KBM-7 (cell line): ENCODE measurements around the gene TBC1D9.
A peak's percentile ranks its signal among the peaks of the same experiment; 100 is the strongest.

ENCODE experiments used
- DNase-seq: peaks from one replicate; pipeline ENCODE4 v3.0.0-alpha.2; 2015
- in situ Hi-C: fragments of 300-500 bp; cut with MboI; formaldehyde crosslinking; loops from 2 replicates; pipeline ENCODE4 v1.14.3; 2020; ENCODE audit warnings: low sequenced_read_pairs, low pct_unique_long_range_greater_than_20kb, mixed read lengths

TBC1D9 gene

DNA sequence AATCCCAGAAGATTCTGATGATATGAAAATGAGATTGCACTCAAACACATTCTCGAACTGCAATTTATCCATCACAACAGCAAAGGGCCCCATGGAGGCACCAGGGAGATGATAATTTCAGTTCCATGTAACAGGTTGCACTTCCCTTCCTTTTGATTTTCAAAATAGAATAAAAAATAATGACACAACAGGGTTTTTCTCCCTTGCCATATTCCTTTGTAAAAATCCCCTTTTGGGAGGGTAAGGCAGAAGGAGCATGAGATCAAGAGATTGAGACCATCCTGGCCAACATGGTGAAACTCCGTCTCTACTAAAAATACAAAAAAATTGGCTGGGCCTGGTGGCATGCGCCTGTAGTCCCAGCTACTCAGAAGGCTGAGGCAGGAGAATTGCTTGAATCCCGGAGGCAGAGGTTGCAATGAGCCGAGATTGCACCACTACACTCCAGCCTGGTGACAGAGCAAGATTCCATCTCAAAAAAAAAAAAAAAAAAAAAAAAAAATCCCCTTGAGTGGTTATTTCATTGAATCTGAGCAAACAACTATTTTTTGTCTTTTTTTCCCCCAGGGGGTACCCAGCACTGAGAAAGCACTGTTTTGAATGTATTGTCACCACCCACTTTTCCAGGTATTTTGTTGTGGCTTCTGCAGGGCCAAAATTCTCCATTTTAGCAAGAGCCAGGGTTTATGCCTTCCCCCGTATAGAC lies 26.7 kb downstream of the TBC1D9 start:
- in situ Hi-C loops: no loop called here
- DNase-seq: no peak

DNA sequence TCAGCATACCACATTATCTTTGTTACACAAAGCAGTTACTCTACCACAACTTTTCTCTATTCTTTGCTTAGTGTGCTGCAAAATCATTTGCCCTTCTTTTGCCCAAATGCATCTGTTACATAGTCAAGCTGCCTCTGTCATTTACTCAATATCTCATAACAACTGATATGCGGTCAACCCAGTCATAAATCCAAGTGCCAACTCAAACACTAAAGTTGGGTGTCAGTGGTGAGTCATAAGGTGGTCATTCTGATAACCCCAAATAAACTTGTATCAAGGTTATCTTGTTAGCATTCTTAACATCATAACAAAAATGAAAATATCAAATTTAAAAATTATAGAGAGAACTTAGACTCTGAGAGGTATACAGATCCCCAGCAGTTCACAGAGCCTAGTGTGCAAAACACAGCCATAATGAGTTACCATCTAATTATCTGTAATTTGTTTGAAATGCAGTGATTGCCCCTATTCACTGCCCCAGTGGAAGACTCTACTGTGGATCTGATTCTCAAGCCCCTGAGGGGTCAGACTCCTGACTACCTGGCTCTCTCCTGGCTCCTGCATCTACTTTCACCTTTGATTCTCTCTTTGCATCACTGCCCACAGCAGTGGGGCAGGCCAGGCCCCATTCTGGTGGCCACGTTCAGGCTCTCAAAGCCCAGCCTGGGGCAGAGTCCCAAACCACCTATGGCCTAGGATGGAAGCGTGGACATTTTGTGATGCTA lies 29.2 kb downstream of the TBC1D9 start:
- in situ Hi-C loops: no loop called here
- no peak for DNase-seq

DNA sequence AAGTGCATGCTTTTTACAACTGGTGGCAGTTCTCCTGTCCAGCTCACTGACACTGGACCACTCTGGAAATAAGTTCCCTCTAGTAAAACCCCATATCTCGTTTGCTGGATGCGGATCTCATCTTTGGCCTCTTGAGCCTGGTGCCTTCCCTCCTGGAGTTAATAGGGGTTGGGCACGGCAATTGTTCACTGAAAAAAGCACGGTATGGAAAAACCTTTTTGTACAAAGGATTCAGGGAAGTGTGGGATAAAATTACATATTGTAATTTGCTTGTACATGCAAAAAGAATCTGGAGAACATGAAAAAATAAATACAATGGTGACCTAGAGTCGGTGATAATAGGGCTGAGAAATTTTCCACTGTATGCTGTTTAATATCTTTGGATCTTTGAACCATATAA lies 30.6 kb downstream of the TBC1D9 start:
- DNase-seq: no peak
- in situ Hi-C loops: no loop called here

GRCh38 chr4:140724760-140725159 lies 31.4 kb downstream of the TBC1D9 start:
- in situ Hi-C loops: no loop called here
- DNase-seq: no peak

- in situ Hi-C loops: no loop called here
- DNase-seq: no peak
These were observed 35.5 kb downstream of the TBC1D9 start for GRCh38 chr4:140720387-140721304.

- no peak for DNase-seq
- in situ Hi-C loops: no loop called here
These were observed 36.5 kb downstream of the TBC1D9 start for GRCh38 chr4:140719686-140720085.

DNA sequence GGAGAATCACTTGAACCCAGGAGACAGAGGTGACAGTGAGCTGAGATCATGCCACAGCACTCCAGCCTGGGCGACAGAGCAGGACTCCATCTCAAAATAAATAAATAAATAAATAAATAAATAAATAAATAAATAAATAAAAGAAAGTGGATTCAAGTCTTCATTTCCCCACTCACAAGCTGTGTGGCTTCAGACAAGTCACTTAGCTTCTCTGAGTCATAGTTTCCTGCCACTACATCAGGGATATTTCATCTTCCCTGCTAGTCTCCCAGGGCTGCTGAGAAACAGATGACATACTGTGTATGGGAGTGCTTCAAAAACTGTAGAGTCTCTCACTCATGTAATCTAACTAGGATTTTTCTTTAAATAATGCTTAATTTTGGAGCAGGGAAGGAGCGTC lies 37.2 kb downstream of the TBC1D9 start:
- in situ Hi-C loops: no loop called here

DNA sequence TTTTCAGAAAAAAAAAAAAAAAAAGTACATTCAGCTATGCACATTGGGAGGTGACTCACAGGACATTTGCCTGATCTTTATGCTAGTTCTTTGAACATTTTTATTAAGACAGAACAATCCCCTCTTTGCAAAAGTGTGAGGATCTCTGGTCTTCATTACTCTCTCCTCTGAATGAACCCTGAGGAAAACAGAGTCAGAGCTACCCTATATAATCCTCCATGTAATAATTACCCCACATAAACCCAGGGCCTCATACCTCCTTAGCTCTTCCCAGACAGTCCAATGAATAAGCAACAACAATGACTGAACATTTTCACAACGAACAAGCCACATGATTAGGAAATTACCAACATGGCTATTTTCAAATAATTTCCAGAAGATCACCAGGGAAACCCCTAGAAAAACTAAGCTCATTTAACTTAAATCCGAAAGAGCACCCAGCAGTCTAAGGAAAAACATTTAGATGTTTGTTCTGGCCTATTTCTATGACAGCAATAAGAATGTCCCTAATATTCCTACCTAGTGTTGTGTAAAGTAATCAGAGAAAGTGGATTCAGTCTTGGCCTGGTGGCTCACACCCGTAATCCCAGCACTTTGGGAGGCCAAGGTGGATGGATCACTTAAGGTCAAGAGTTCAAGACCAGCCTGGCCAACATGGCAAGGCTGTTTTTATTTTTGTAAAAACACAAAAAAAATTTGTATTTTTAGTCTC lies 37.8 kb downstream of the TBC1D9 start:
- DNase-seq: no peak
- in situ Hi-C loops: no loop called here

More for the DNA sequence above, 37.2 kb downstream of the TBC1D9 start:
- no peak for DNase-seq

- DNase-seq: no peak
- in situ Hi-C loops: no loop called here
These were observed 38.9 kb downstream of the TBC1D9 start for GRCh38 chr4:140717313-140717712.

DNA sequence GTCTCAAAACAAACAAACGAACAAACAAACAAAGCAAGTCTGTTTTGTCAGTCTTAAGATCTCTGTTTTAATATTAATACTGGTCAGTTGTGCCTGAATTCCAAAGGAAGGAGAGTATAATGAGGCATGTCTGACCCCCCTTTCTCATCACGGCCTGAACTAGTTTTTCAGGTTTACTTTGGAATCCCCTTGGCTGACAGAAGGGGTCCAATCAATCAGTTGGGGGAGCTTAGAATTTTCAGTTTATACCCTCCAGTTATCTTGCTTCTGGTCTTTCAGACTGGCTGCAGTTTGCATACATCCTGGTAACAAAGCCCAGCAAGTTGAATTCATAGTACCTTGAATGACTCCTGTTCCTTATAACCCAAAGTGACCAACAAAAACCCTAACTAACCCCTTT lies 41.1 kb downstream of the TBC1D9 start:
- DNase-seq: no peak
- in situ Hi-C loops: no loop called here

GRCh38 chr4:140711910-140712309 lies 44.3 kb downstream of the TBC1D9 start:
- DNase-seq: peak; percentile 12
- in situ Hi-C loops: no loop called here

DNA sequence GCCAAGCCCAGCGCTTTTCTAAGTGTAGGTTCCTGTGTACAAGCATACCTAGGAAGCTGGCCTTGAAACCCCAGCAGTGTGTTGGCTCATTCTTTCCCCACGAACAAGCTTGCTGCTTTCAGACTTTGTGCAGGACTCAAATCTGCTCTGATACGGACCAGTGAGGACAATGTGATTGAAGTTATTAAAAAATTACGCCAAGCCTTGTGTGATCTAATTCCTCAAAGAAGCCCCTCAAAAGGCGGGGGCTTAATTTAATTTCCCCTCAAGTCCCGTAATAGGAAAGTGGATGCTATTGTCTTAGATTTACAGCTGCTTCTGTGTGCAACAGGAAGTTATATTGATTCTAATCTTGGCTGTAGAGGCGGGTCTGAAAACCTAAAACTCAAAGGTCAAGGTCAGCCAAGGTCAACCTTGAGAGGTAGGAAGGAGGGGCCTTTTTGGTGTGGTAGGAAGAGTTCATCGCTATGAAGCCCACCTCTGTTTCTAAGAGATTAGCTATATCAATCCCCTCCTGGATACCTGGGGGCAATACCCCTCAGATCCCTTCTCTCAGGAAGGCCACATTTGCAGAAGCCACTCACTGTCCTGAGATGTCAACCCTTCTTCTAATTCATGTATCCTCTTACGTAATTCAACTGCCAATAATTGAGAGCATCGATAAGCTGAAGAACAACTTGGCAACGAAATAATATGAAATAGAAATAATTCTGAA lies 45.1 kb downstream of the TBC1D9 start:
- in situ Hi-C loops: no loop called here
- peak; percentile 20 for DNase-seq

- in situ Hi-C loops: no loop called here
- no peak for DNase-seq
These were observed 48.9 kb downstream of the TBC1D9 start for GRCh38 chr4:140707325-140707724.

DNA sequence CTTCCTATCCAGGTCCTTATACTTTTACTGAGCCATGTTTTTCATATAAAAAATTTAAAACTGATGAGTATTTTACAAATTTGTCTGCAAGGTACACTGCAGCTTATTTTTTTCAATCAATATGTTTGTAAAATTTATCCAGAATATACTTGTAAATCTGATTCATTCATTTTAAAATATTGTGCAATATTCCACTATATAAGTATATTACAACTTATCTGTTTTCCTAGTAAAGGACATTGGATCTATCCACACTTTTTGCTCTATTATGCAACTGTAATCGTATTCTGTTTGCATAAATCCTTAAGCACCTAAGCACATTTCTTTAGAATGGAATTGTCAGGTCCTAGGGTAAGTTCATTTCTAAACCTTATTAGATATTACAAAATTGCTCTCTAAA lies 49.5 kb downstream of the TBC1D9 start:
- in situ Hi-C loops: no loop called here

GRCh38 chr4:140706276-140706625 lies 49.9 kb downstream of the TBC1D9 start:
- in situ Hi-C loops: no loop called here
- DNase-seq: no peak

More for the DNA sequence above, 49.5 kb downstream of the TBC1D9 start:
- no peak for DNase-seq

- in situ Hi-C loops: no loop called here
- no peak for DNase-seq
These were observed 50.4 kb downstream of the TBC1D9 start for GRCh38 chr4:140705625-140706275.

DNA sequence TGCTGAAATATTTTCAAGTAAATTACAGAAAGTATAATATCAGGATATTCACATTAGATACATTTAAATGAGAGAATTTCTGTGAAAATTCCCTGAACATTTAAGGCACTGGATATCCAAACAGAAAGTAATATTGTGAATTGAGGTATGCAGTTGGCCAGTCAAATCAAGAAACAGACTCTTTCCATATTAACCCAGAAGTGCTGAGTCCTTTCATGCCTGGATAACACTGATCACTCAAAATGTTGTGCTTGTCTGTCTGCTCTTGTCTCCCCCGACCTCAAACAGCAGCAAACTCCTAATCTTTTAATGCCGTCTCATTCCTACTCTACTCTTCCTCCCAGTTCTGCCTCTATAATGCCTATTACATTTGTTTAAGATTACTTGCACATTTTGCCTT lies 51.2 kb downstream of the TBC1D9 start:
- no peak for DNase-seq

GRCh38 chr4:140704392-140704960 lies 51.7 kb downstream of the TBC1D9 start:
- in situ Hi-C loops: no loop called here
- DNase-seq: no peak

More for the DNA sequence above, 51.2 kb downstream of the TBC1D9 start:
- in situ Hi-C loops: no loop called here
